IMR-90 (cell line): ENCODE data around the gene SMARCC2. TPM values are rescaled to one million over a fixed set of nuclear protein-coding genes. Genes with fewer than 3 reads are reported as not detected.

Source experiments
- ATAC-seq: fragments of 200-7000 bp; cut with Tn5 transposase; 2 replicates; pipeline ENCODE4 v1.9.1; 2020; ENCODE audit warnings: low read depth, mild to moderate bottlenecking, moderate library complexity
- BruUV-seq: library from RNA; stranded (reverse); fragments of 400-500 nt; replicated peaks from 2 replicates; lab custom pipeline; 2021; lab: Mats Ljungman, UMichigan
- CTCF ChIA-PET: fragments of 300-600 bp; formaldehyde crosslinking; extraction: SDS; loops from one replicate; lab custom pipeline; 2021; ENCODE audit warnings: antibody characterized with exemption; lab: Yijun Ruan, JAX
- POLR2A ChIA-PET: fragments of 300-600 bp; sonication (Branson Sonifier 250); formaldehyde crosslinking; loops from one replicate; lab custom pipeline; 2022; ENCODE audit warnings: antibody characterized with exemption; ENCODE audit not compliant: unreplicated experiment; lab: Charles Lee
- DNase-seq: peaks from one replicate; pipeline ENCODE4 v3.0.0; 2013
- H2AFZ ChIP-seq: replicated peaks from 2 replicates; pipeline ENCODE3; 2013; ENCODE audit warnings: low read length, mild to moderate bottlenecking; ENCODE audit not compliant: poor library complexity
- H2AK5ac ChIP-seq: 2 replicates; pipeline ENCODE4 v1.6.1; 2013; ENCODE audit warnings: low read depth, low read length, inconsistent platforms
- H2AK9ac ChIP-seq: replicated peaks from 2 replicates; pipeline ENCODE3; 2013; ENCODE audit warnings: mild to moderate bottlenecking, low read depth, low read length, moderate library complexity; ENCODE audit not compliant: poor library complexity
- H2BK120ac ChIP-seq: 2 replicates; pipeline ENCODE4 v1.6.1; 2013; ENCODE audit warnings: low read depth, low read length, inconsistent platforms
- H2BK15ac ChIP-seq: 3 replicates; pipeline ENCODE4 v1.6.1; 2013; ENCODE audit warnings: low read depth, low read length, inconsistent platforms
- H2BK20ac ChIP-seq: 2 replicates; pipeline ENCODE4 v1.6.1; 2013; ENCODE audit warnings: low read depth, mild to moderate bottlenecking, inconsistent platforms, low read length, moderate library complexity
- H2BK5ac ChIP-seq: 2 replicates; pipeline ENCODE4 v1.6.1; 2013; ENCODE audit warnings: mild to moderate bottlenecking, low read depth, low read length, inconsistent platforms; ENCODE audit not compliant: poor library complexity, severe bottlenecking
- H3K14ac ChIP-seq: replicated peaks from 2 replicates; pipeline ENCODE4 v1.6.1; 2013; ENCODE audit warnings: low read depth, low read length, inconsistent platforms
- H3K18ac ChIP-seq: 2 replicates; pipeline ENCODE4 v1.6.1; 2013; ENCODE audit warnings: low read depth, low read length, control low read depth
- H3K23ac ChIP-seq: 2 replicates; pipeline ENCODE4 v1.6.1; 2013; ENCODE audit warnings: low read depth, low read length, inconsistent platforms
- H3K27ac ChIP-seq: 2 replicates; pipeline ENCODE4 v1.5.1; 2013; ENCODE audit warnings: mild to moderate bottlenecking, control low read depth, low read length; ENCODE audit not compliant: insufficient read depth
- H3K27me3 ChIP-seq: 2 replicates; pipeline ENCODE4 v1.6.1; 2013; ENCODE audit warnings: low read length; ENCODE audit not compliant: control insufficient read depth, insufficient read depth
- H3K36me3 ChIP-seq: 2 replicates; pipeline ENCODE4 v1.6.1; 2013; ENCODE audit warnings: low read length, mixed read lengths; ENCODE audit not compliant: control insufficient read depth, insufficient read depth
- H3K4ac ChIP-seq: 2 replicates; pipeline ENCODE4 v1.6.1; 2013; ENCODE audit warnings: low read depth, low read length, inconsistent platforms
- H3K4me1 ChIP-seq: 2 replicates; pipeline ENCODE4 v1.6.1; 2013; ENCODE audit warnings: low read length, mixed read lengths; ENCODE audit not compliant: control insufficient read depth, insufficient read depth
- H3K4me2 ChIP-seq: 2 replicates; pipeline ENCODE4 v1.6.1; 2013; ENCODE audit warnings: low read depth, mild to moderate bottlenecking, control low read depth, low read length, moderate library complexity
- H3K4me3 ChIP-seq: 2 replicates; pipeline ENCODE4 v1.5.1; 2013; ENCODE audit warnings: low read depth, mild to moderate bottlenecking, control low read depth, low read length, moderate library complexity; ENCODE audit not compliant: insufficient read depth
- H3K56ac ChIP-seq: 2 replicates; pipeline ENCODE4 v1.6.1; 2013; ENCODE audit warnings: low read length, inconsistent platforms; ENCODE audit not compliant: insufficient read depth; ENCODE audit errors: extremely low read depth
- H3K79me1 ChIP-seq, 2 experiments: 2 replicates each; pipeline ENCODE4 v1.6.1; 2013; ENCODE audit warnings: low read length in 2 of 2, inconsistent platforms in 1 of 2, low read depth in 1 of 2
- H3K9ac ChIP-seq: 2 replicates; pipeline ENCODE4 v1.6.1; 2013; ENCODE audit warnings: low read depth, low read length, control low read depth
- H3K9me1 ChIP-seq: 2 replicates; pipeline ENCODE4 v1.6.1; 2013; ENCODE audit warnings: low read length, inconsistent platforms; ENCODE audit not compliant: insufficient read depth
- H3K9me3 ChIP-seq: 2 replicates; pipeline ENCODE4 v1.6.1; 2013; ENCODE audit warnings: low read length; ENCODE audit not compliant: control insufficient read depth, insufficient read depth
- H4K20me1 ChIP-seq: 2 replicates; pipeline ENCODE4 v1.6.1; 2013; ENCODE audit warnings: low read length, inconsistent platforms; ENCODE audit not compliant: insufficient read depth
- H4K5ac ChIP-seq: 2 replicates; pipeline ENCODE4 v1.6.1; 2013; ENCODE audit warnings: mild to moderate bottlenecking, low read depth, low read length, control low read depth
- H4K8ac ChIP-seq, 2 experiments: 2 replicates each; pipeline ENCODE4 v1.6.1; 2013; ENCODE audit warnings: low read depth in 2 of 2, low read length in 2 of 2, control low read depth in 1 of 2, inconsistent platforms in 1 of 2
- H4K91ac ChIP-seq: 2 replicates; pipeline ENCODE4 v1.6.1; 2013; ENCODE audit warnings: low read depth, low read length, inconsistent platforms; ENCODE audit not compliant: insufficient read depth
- BHLHE40 ChIP-seq: fragments of 150-350 bp; IDR thresholded peaks from 2 replicates; pipeline ENCODE4 v1.6.1; 2016; ENCODE audit warnings: mild to moderate bottlenecking, low read depth, low read length
- CEBPB ChIP-seq: IDR thresholded peaks from 2 replicates; pipeline ENCODE4 v1.6.1; 2012; ENCODE audit warnings: low read depth, low read length, improper control_type of control experiment
- CHD1 ChIP-seq: IDR thresholded peaks from 2 replicates; pipeline ENCODE4 v1.6.1; 2012; ENCODE audit warnings: low read depth, low read length, improper control_type of control experiment
- CTCF ChIP-seq: conservative IDR thresholded peaks from 2 replicates; pipeline ENCODE4 v1.5.1; 2012; ENCODE audit warnings: mild to moderate bottlenecking, low read depth, low read length, improper control_type of control experiment
- ELK1 ChIP-seq: fragments of 150-350 bp; IDR thresholded peaks from 2 replicates; pipeline ENCODE4 v1.6.1; 2016; ENCODE audit warnings: low read depth, mild to moderate bottlenecking, low read length, moderate library complexity, borderline replicate concordance
- FOS ChIP-seq: fragments of 150-350 bp; IDR thresholded peaks from 2 replicates; pipeline ENCODE4 v1.6.1; 2016; ENCODE audit warnings: low read depth, low read length
- MAFK ChIP-seq: IDR thresholded peaks from 2 replicates; pipeline ENCODE4 v1.6.1; 2012; ENCODE audit warnings: low read depth, low read length, improper control_type of control experiment
- MAZ ChIP-seq: IDR thresholded peaks from 2 replicates; pipeline ENCODE4 v1.6.1; 2012; ENCODE audit warnings: low read depth, mild to moderate bottlenecking, low read length, improper control_type of control experiment, moderate library complexity, borderline replicate concordance
- POLR2A ChIP-seq: IDR thresholded peaks from 2 replicates; pipeline ENCODE4 v1.6.1; 2012; ENCODE audit warnings: mild to moderate bottlenecking, low read depth, low read length
- RAD21 ChIP-seq: IDR thresholded peaks from 2 replicates; pipeline ENCODE4 v1.6.1; 2012; ENCODE audit warnings: low read length, improper control_type of control experiment
- USF2 ChIP-seq: fragments of 150-350 bp; IDR thresholded peaks from 2 replicates; pipeline ENCODE4 v1.6.1; 2017; ENCODE audit warnings: mild to moderate bottlenecking, antibody characterized with exemption, low read length, low read depth
- WGBS, 2 experiments: methylation state at CpG; one replicate each; pipeline versions ENCODE4 v1.1.5 to v1.1.7; 2013; ENCODE audit warnings: missing lambda C conversion rate in 2 of 2; ENCODE audit not compliant: insufficient read length in 1 of 2; ENCODE audit errors: extremely low coverage in 2 of 2; 5-methylcytosine and 5-hydroxymethylcytosine counted together
- dilution Hi-C: fragments of 300-500 bp; cut with HindIII; formaldehyde crosslinking; loops from one replicate; pipeline ENCODE4 v1.14.3; 2018; ENCODE audit warnings: low sequenced_read_pairs; ENCODE audit not compliant: unreplicated experiment
- in situ Hi-C: fragments of 300-500 bp; cut with MboI; formaldehyde crosslinking; loops from 3 replicates; pipeline ENCODE4 v1.14.3; 2019; ENCODE audit warnings: low sequenced_read_pairs, inconsistent platforms, mixed read lengths
- intact Hi-C: fragments of 100-400 bp; cut with micrococcal nuclease; formaldehyde crosslinking; loops from 2 replicates; pipeline ENCODE4 v1.10.0; 2022
- polyA plus RNA-seq, 3 experiments: library from polyadenylated mRNA; depleted of rRNA; stranded (reverse); fragments of >200 nt; gene quantifications; 2 replicates each; pipeline ENCODE4 v1.2.3, GENCODE V29; 2012; ENCODE audit warnings: low replicate concordance in 1 of 3
- total RNA-seq: library from RNA; depleted of rRNA; stranded (reverse); fragments of >200 nt; gene quantifications from 2 replicates; pipeline ENCODE4 v1.2.3, GENCODE V29; 2012

Gene SMARCC2
- total and polyA plus RNA-seq, 2 of the 4 experiments (the other 2 are of a cell fraction), result 42.3 to 43.8 TPM

GRCh38 chr12:56202838-56203237 is 13.6 kb upstream of the SMARCC2 start:
- Histone ChIP-seq H3K9me1 (no peaks in the 10 kb centered on the region), H3K36me3 (peaks cover 26% of the 10 kb centered on the region), H3K4me3 (no peak overlapping the region), H3K27ac (no peak overlapping the region), H2AFZ (no peak overlapping the region), H3K4ac (no peak overlapping the region), H4K5ac (no peak overlapping the region), H3K14ac (no peak overlapping the region), H4K8ac (no peak overlapping the region), H4K91ac (no peak overlapping the region), H2BK5ac (no peak overlapping the region), H2BK120ac (no peak overlapping the region), H2AK9ac (no peak overlapping the region), H3K4me2 (no peak overlapping the region), H3K27me3 (no peaks in the 10 kb centered on the region), H2BK15ac (no peak overlapping the region), H3K9me3 (no peaks in the 10 kb centered on the region), H4K20me1 (peaks cover 13% of the 10 kb centered on the region), H3K9ac (no peak overlapping the region), H3K4me1 (peaks cover 9% of the 10 kb centered on the region), H2BK20ac (no peak overlapping the region), H2AK5ac (no peak overlapping the region), H3K79me1 (peaks cover 6 to 24% of the 10 kb centered on the region in 2 experiments), H3K23ac (no peak overlapping the region), H3K56ac (no peak overlapping the region), H3K18ac (no peak overlapping the region)
- in situ Hi-C loops (no loop called here), intact Hi-C loops (no loop called here), dilution Hi-C loops (no loop called here)
- no peak for DNase-seq
- POLR2A ChIA-PET, result no interaction called here
- WGBS, 2 experiments, result no CpG with 5 or more reads among the region's 2 CpGs
- TF ChIP-seq RAD21 (no peak), ELK1 (no peak), CEBPB (no peak), MAFK (no peak), MAZ (no peak), CHD1 (no peak), FOS (no peak), USF2 (no peak), POLR2A (no peak), BHLHE40 (no peak), CTCF (no peak)
- no peak for ATAC-seq
- CTCF ChIA-PET, result no interaction called here
- no TSS peak for BruUV-seq
